ENCODE data around the gene CYP27C1. TPM values are rescaled to one million over a fixed set of nuclear protein-coding genes. Genes with fewer than 3 reads are reported as not detected.
"Not testable (repeated sequence)": the region's sequence is repeated elsewhere in the genome, so short reads cannot be mapped to it uniquely, and the experiment has no call there.

The CYP27C1 gene
- total RNA-seq, 4 donors from 2014 or later, result 0.24 to 0.44 (median 0.37) TPM; not detected in 1

- no peak for TF ChIP-seq CTCF (IDR thresholded peaks at IDR 0.05)
- ATAC-seq (ENCODE audit: low FRiP score) (no peak), DNase-seq (ENCODE audit: low spot score) (no peak)
Measured at GRCh38 chr2:127228102-127228501, 8.0 kb upstream of the CYP27C1 start.

GRCh38 chr2:127227264-127227660, 7.2 kb upstream of the CYP27C1 start:
- ATAC-seq (ENCODE audit: low FRiP score); DNase-seq (ENCODE audit: low spot score): not testable (repeated sequence)

- DNase-seq (ENCODE audit: low spot score) (no peak), ATAC-seq (ENCODE audit: low FRiP score) (no peak)
- no peak for TF ChIP-seq CTCF (IDR thresholded peaks at IDR 0.05)
Measured at GRCh38 chr2:127226520-127227263, 6.6 kb upstream of the CYP27C1 start.

GRCh38 chr2:127226132-127226519, 6.0 kb upstream of the CYP27C1 start:
- DNase-seq (ENCODE audit: low spot score) (no peak), ATAC-seq (ENCODE audit: low FRiP score) (no peak)
- TF ChIP-seq CTCF (IDR thresholded peaks at IDR 0.05), result no peak

- ATAC-seq (ENCODE audit: low FRiP score) (no peak), DNase-seq (ENCODE audit: low spot score) (no peak)
- no peak for TF ChIP-seq CTCF (IDR thresholded peaks at IDR 0.05)
Measured at GRCh38 chr2:127225186-127225960, 5.3 kb upstream of the CYP27C1 start.

- ATAC-seq (ENCODE audit: low FRiP score); DNase-seq (ENCODE audit: low spot score): not testable (repeated sequence)
Measured at GRCh38 chr2:127224135-127224534, 4.0 kb upstream of the CYP27C1 start.

GRCh38 chr2:127220768-127221527, 849 bp upstream of the CYP27C1 start:
- ATAC-seq (ENCODE audit: low FRiP score) (no peak), DNase-seq (ENCODE audit: low spot score) (no peak)
- no peak for TF ChIP-seq CTCF (IDR thresholded peaks at IDR 0.05)
